H1 (cell line): Measurements from ENCODE around the gene RRM2. TPM values are rescaled to one million over a fixed set of nuclear protein-coding genes. Genes with fewer than 3 reads are reported as not detected.

Experiments
- CTCF ChIA-PET: fragments of 300-600 bp; sonication (Branson Sonifier 250); formaldehyde crosslinking; loops from one replicate; lab custom pipeline; 2021; ENCODE audit not compliant: partially characterized antibody; lab: Charles Lee
- POLR2A ChIA-PET: fragments of 300-600 bp; sonication (Branson Sonifier 250); formaldehyde crosslinking; loops from one replicate; lab custom pipeline; 2021; ENCODE audit warnings: inconsistent platforms; ENCODE audit not compliant: partially characterized antibody; lab: Charles Lee
- DNase-seq, 2 experiments: peaks; one replicate each; pipeline versions ENCODE4 v3.0.0 to v3.0.0-alpha.2; 2010 to 2022; ENCODE audit warnings: low spot score in 2 of 2, low read depth in 1 of 2, mixed read lengths in 1 of 2
- FAIRE-seq: peaks from 2 replicates; lab custom pipeline; 2011; peaks lifted over from hg19 to GRCh38; lab: Jason Lieb, UNC
- H2AFZ ChIP-seq: 2 replicates; pipeline ENCODE4 v1.8.1; 2012; ENCODE audit warnings: low read length, inconsistent platforms
- H2AK5ac ChIP-seq: 2 replicates; pipeline ENCODE4 v1.6.1; 2013; ENCODE audit warnings: low read depth, low read length
- H2BK120ac ChIP-seq: replicated peaks from 2 replicates; pipeline ENCODE3; 2013; ENCODE audit warnings: low read depth, low read length, inconsistent platforms
- H2BK12ac ChIP-seq: 2 replicates; pipeline ENCODE4 v1.6.1; 2013; ENCODE audit warnings: low read depth, low read length
- H2BK15ac ChIP-seq: 2 replicates; pipeline ENCODE4 v1.6.1; 2013; ENCODE audit warnings: low read length
- H2BK20ac ChIP-seq: 2 replicates; pipeline ENCODE4 v1.6.1; 2013; ENCODE audit warnings: low read length
- H2BK5ac ChIP-seq: 2 replicates; pipeline ENCODE4 v1.6.1; 2013; ENCODE audit warnings: low read depth, low read length
- H3K14ac ChIP-seq: 2 replicates; pipeline ENCODE4 v1.6.1; 2013; ENCODE audit warnings: inconsistent platforms; ENCODE audit not compliant: insufficient read length
- H3K18ac ChIP-seq: 2 replicates; pipeline ENCODE4 v1.6.1; 2013; ENCODE audit warnings: low read length; ENCODE audit errors: extremely low read depth
- H3K23ac ChIP-seq: 2 replicates; pipeline ENCODE4 v1.6.1; 2013; ENCODE audit warnings: inconsistent platforms; ENCODE audit not compliant: insufficient read length
- H3K23me2 ChIP-seq: 2 replicates; pipeline ENCODE4 v1.6.1; 2013; ENCODE audit warnings: low read depth, low read length
- H3K27ac ChIP-seq: 2 replicates; pipeline ENCODE4 v1.6.1; 2011; ENCODE audit warnings: low read depth, low read length, inconsistent platforms
- H3K27me3 ChIP-seq, 4 experiments: replicated peaks in 1 of 4; 1 replicate in 1 of 4; 2 replicates in 3 of 4; pipeline versions ENCODE4 v1.6.1 to v1.8.1; 2011 to 2013; ENCODE audit warnings: low read length in 3 of 4, mild to moderate bottlenecking in 3 of 4, inconsistent platforms in 2 of 4, mixed read lengths in 2 of 4, moderate library complexity in 1 of 4; ENCODE audit not compliant: control insufficient read depth in 3 of 4, insufficient read depth in 3 of 4; ENCODE audit errors: extremely low read depth in 1 of 4
- H3K36me3 ChIP-seq, 4 experiments: 2 replicates each; pipeline versions ENCODE4 v1.6.1 to v1.8.1; 2011 to 2013; ENCODE audit warnings: mild to moderate bottlenecking in 4 of 4, low read length in 3 of 4, moderate library complexity in 2 of 4, control low read depth in 1 of 4, inconsistent platforms in 1 of 4; ENCODE audit not compliant: insufficient read depth in 4 of 4, control insufficient read depth in 2 of 4
- H3K4ac ChIP-seq: replicated peaks from 2 replicates; pipeline ENCODE3; 2013; ENCODE audit warnings: low read length, low read depth, mixed read lengths, inconsistent platforms; ENCODE audit not compliant: insufficient read length
- H3K4me1 ChIP-seq, 4 experiments: replicated peaks in 1 of 4; 1 replicate in 1 of 4; 2 replicates in 3 of 4; pipeline versions ENCODE4 v1.6.1 to v1.8.1; 2011 to 2013; ENCODE audit warnings: low read length in 3 of 4, inconsistent platforms in 2 of 4, mixed read lengths in 1 of 4; ENCODE audit not compliant: insufficient read depth in 4 of 4, control insufficient read depth in 3 of 4
- H3K4me2 ChIP-seq, 2 experiments: 2 replicates each; pipeline versions ENCODE4 v1.6.1 to v1.8.1; 2011 to 2013; ENCODE audit warnings: low read depth in 2 of 2, low read length in 2 of 2, control low read depth in 1 of 2, inconsistent platforms in 1 of 2, mild to moderate bottlenecking in 1 of 2; ENCODE audit not compliant: insufficient read depth in 1 of 2
- H3K4me3 ChIP-seq, 4 experiments: fragments of 200-600, 300-600 bp in 1 of 4; sonication (generic), shearing (Covaris generic), sonication (Bioruptor Twin) in 1 of 4; 2 replicates each; pipeline versions ENCODE4 v1.5.1 to v1.8.1; 2011 to 2016; ENCODE audit warnings: low read length in 4 of 4, low read depth in 3 of 4, control low read depth in 2 of 4, inconsistent platforms in 2 of 4, mild to moderate bottlenecking in 2 of 4, mixed read lengths in 1 of 4, moderate library complexity in 1 of 4; ENCODE audit not compliant: insufficient read depth in 2 of 4; ENCODE audit errors: extremely low read depth in 1 of 4
- H3K56ac ChIP-seq: replicated peaks from 2 replicates; pipeline ENCODE3; 2013; ENCODE audit warnings: low read depth, mild to moderate bottlenecking, mixed read lengths, low read length, inconsistent platforms; ENCODE audit not compliant: insufficient read length
- H3K79me1 ChIP-seq: 2 replicates; pipeline ENCODE4 v1.6.1; 2013; ENCODE audit warnings: low read depth, low read length, control low read depth
- H3K79me2 ChIP-seq, 2 experiments: 2 replicates each; pipeline versions ENCODE4 v1.6.1 to v1.8.1; 2012 to 2013; ENCODE audit warnings: low read length in 2 of 2, mild to moderate bottlenecking in 2 of 2, inconsistent platforms in 1 of 2; ENCODE audit not compliant: insufficient read depth in 2 of 2, control insufficient read depth in 1 of 2
- H3K9ac ChIP-seq, 4 experiments: replicated peaks in 1 of 4; 1 replicate in 1 of 4; 2 replicates in 3 of 4; pipeline versions ENCODE4 v1.6.1 to v1.8.1; 2011 to 2013; ENCODE audit warnings: low read depth in 3 of 4, low read length in 3 of 4, control low read depth in 2 of 4, mild to moderate bottlenecking in 2 of 4, moderate library complexity in 2 of 4, inconsistent platforms in 1 of 4; ENCODE audit errors: extremely low read depth in 1 of 4
- H3K9me3 ChIP-seq, 2 experiments: 2 replicates each; pipeline versions ENCODE4 v1.6.1 to v1.8.1; 2012 to 2013; ENCODE audit warnings: mild to moderate bottlenecking in 2 of 2, moderate library complexity in 2 of 2, control low read depth in 1 of 2, inconsistent platforms in 1 of 2, low read depth in 1 of 2, low read length in 1 of 2, mixed read lengths in 1 of 2; ENCODE audit not compliant: insufficient read depth in 2 of 2
- H4K20me1 ChIP-seq, 2 experiments: replicated peaks in 1 of 2; 2 replicates each; pipeline versions ENCODE3 to v1.8.1; 2011 to 2013; ENCODE audit warnings: inconsistent platforms in 2 of 2, low read length in 2 of 2, mild to moderate bottlenecking in 1 of 2; ENCODE audit not compliant: insufficient read depth in 2 of 2, control insufficient read depth in 1 of 2
- H4K5ac ChIP-seq: 2 replicates; pipeline ENCODE4 v1.6.1; 2013; ENCODE audit warnings: low read length, low read depth, mixed read lengths, inconsistent platforms; ENCODE audit not compliant: insufficient read length
- H4K8ac ChIP-seq: 2 replicates; pipeline ENCODE4 v1.8.0; 2013; ENCODE audit warnings: mild to moderate bottlenecking, moderate library complexity, low read length, inconsistent platforms; ENCODE audit not compliant: insufficient read depth; ENCODE audit errors: extremely low read depth
- H4K91ac ChIP-seq: replicated peaks from 2 replicates; pipeline ENCODE3; 2013; ENCODE audit warnings: low read length, mixed read lengths, inconsistent platforms; ENCODE audit not compliant: insufficient read length
- KDM5A ChIP-seq: fragments of 200-600 bp; IDR thresholded peaks from 2 replicates; pipeline ENCODE4 v1.7.1; 2012; ENCODE audit warnings: mild to moderate bottlenecking, low read length, inconsistent platforms, mixed read lengths
- SRF ChIP-seq: IDR thresholded peaks from 2 replicates; pipeline ENCODE4 v1.6.1; 2011; ENCODE audit warnings: mild to moderate bottlenecking, low read depth, low read length, moderate library complexity
- SUZ12 ChIP-seq: fragments of 200-600 bp; sonication (generic); IDR thresholded peaks from 2 replicates; pipeline ENCODE4 v1.6.1; 2012; ENCODE audit warnings: mild to moderate bottlenecking, inconsistent platforms, low read length, moderate library complexity, mixed read lengths
- WGBS, 2 experiments: shearing (Covaris generic) in 1 of 2; methylation state at CpG; one replicate each; pipeline versions ENCODE4 v1.1.6 to v1.1.7; 2013 to 2015; ENCODE audit warnings: low lambda C conversion rate in 2 of 2, mixed read lengths in 2 of 2, inconsistent platforms in 1 of 2, low coverage in 1 of 2, missing lambda C conversion rate in 1 of 2; ENCODE audit not compliant: insufficient replicate concordance in 2 of 2, insufficient coverage in 1 of 2, insufficient read length in 1 of 2; ENCODE audit errors: extremely low coverage in 1 of 2, missing lambda C conversion rate in 1 of 2; 5-methylcytosine and 5-hydroxymethylcytosine counted together
- polyA plus RNA-seq, 7 experiments: library from polyadenylated mRNA; depleted of rRNA in 3 of 7; stranded (reverse) in 5 of 7; unstranded in 2 of 7; fragments of >200 nt in 5 of 7; fragments of 200-250 nt in 2 of 7; gene quantifications; 1 replicate in 5 of 7; 2 replicates in 1 of 7; 4 replicates in 1 of 7; pipeline versions ENCODE4 v1.2.1 to v1.2.3, GENCODE V29; 2011 to 2013; ENCODE audit warnings: missing spikeins in 2 of 7, mixed read lengths in 2 of 7
- total RNA-seq: library from RNA; stranded (reverse); fragmentation: NEBNext Ultra II Directional; extraction: Animal tissue kit (Norgen Biotek cat#: 25700); gene quantifications from 2 replicates; pipeline ENCODE4 v1.2.1, GENCODE V29; 2021

RRM2 gene
- total and polyA plus RNA-seq, 2 of the 8 experiments (the other 6 are each of a cell fraction or from before 2014, with no cell fraction given), result 37.7 to 215 TPM

- H2AK5ac ChIP-seq, result no peak overlapping the region
- no peak overlapping the region for H2BK120ac ChIP-seq
- H4K8ac ChIP-seq, result no peak overlapping the region
- H3K4me3 ChIP-seq, result no peak overlapping the region
- H3K23me2 ChIP-seq, result no peaks in the 10 kb centered on the region
- H3K4me1 ChIP-seq, result peaks cover 0 to 4% (median 3%) of the 10 kb centered on the region in 4 experiments; a peak in 4 of 7 replicates
- CTCF ChIA-PET, result interaction anchor here (0.8 to 5.0 kb wide), 7 partner anchors 10 to 261 kb away, joined by 3 to 33 read pairs (median 5); no protein-coding TSS in a partner anchor
- WGBS, 2 experiments, result 88% methylated on average over 22 of the region's 22 CpGs; no CpG with 5 or more reads in 1 of the 2 experiments
- no peak for DNase-seq
- H4K91ac ChIP-seq, result no peak overlapping the region
- H3K27me3 ChIP-seq, result no peaks in the 10 kb centered on the region
- no peak overlapping the region for H3K18ac ChIP-seq
- no peak overlapping the region for H2BK5ac ChIP-seq
- no peak overlapping the region for H2BK20ac ChIP-seq
- H3K23ac ChIP-seq, result no peak overlapping the region
- TF ChIP-seq SRF (no peak), KDM5A (no peak), SUZ12 (no peak)
- no peaks in the 10 kb centered on the region for H3K36me3 ChIP-seq
- H3K79me2 ChIP-seq, result no peaks in the 10 kb centered on the region
- peaks cover 0 to 2% of the 10 kb centered on the region in 2 experiments for H4K20me1 ChIP-seq
- no peaks in the 10 kb centered on the region for H3K9me3 ChIP-seq
- no peak overlapping the region for H3K9ac ChIP-seq
- no peak overlapping the region for H3K27ac ChIP-seq
- no peak for FAIRE-seq
- no peak overlapping the region for H3K56ac ChIP-seq
- H3K4ac ChIP-seq, result no peak overlapping the region
- no peak overlapping the region for H2BK12ac ChIP-seq
- POLR2A ChIA-PET, result interaction anchor here (1.0 to 1.3 kb wide), 2 partner anchors 21 to 262 kb away, joined by 3 to 4 read pairs; no protein-coding TSS in a partner anchor
- no peak overlapping the region for H3K4me2 ChIP-seq
- no peak overlapping the region for H4K5ac ChIP-seq
- no peak overlapping the region for H2BK15ac ChIP-seq
- H2AFZ ChIP-seq, result no peak overlapping the region
- no peaks in the 10 kb centered on the region for H3K79me1 ChIP-seq
- no peak overlapping the region for H3K14ac ChIP-seq
Measured at GRCh38 chr2:10173258-10174005, 50.9 kb downstream of the RRM2 start.
